ENCODE data around the gene NTN5. TPM values are rescaled to one million over a fixed set of nuclear protein-coding genes. Genes with fewer than 3 reads are reported as not detected.

NTN5 gene
- total and polyA plus RNA-seq, 9 of the 15 experiments (the other 6 are each of a cell fraction or from before 2014, with no cell fraction given), result not detected

DNA sequence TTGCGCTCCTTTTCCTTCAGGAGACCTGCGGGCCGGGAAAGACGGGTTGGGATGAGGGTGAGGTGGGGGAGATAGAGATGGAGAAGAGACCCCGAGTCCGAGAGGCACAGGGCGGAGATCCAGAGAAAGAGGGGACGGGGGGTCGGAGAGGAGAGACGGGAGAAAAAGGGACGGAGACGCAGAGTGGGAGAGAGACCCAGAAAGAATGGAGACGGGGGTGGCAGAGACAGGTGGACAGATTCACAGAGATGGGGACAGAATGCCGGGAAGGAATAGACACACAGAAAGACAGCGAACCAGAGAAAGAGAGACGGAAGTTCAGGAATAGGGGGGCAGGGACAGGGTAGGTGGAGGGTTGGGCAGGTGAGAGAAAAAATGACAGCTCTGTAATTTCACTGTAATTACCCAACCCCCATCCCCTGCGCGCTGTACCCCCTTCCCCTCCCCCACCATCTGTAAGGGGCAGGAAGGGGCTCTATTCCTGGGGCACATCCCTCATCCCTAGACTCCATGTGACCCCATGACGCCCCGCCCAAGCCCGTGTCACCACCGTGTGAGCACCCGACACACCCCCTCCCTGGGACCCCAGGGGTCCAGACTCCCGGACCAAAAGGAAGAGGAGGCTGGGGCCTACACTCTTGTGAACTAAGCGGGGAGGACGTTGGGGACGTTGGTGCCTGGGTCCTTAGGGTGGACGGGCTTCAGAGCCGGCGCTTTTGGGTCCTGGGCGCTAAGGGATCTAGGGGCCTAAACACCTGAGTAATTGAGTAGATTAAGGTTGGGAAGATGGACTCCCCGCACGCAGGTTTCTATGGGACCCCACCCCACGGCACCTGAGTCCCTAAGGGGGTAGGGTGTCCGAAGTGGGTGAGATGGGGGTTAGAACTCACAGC, 36.6 kb downstream of the NTN5 start:
- ATAC-seq (no peak), FAIRE-seq (no peak), DNase-seq (ENCODE audit: extremely low read depth in 1 of 4, low spot score in 3 of 4) (no peak)
- Histone ChIP-seq H3K9me1 (ENCODE audit: control insufficient read depth, insufficient read depth, low read length) (peaks cover 4% of the 10 kb centered on the region), H3K27me3 (ENCODE audit: control insufficient read depth in 2 of 2, insufficient read depth in 2 of 2, low read length in 2 of 2) (no peaks in the 10 kb centered on the region), H3K4me2 (ENCODE audit: insufficient read depth, low read length) (peak overlapping the region; percentile 100), H3K27ac (ENCODE audit: extremely low read depth, low read depth, low read length) (peak overlapping the region; percentile 56; the same call in 1 of the 3 replicates), H4K20me1 (replicated peaks; ENCODE audit: control insufficient read depth, insufficient read depth, low read length) (0 out of 2 replicates have a peak, but pooled peaks cover 4% of the 10 kb centered on the region), H3K9ac (ENCODE audit: insufficient read depth in 1 of 2, low read depth in 2 of 2, low read length in 2 of 2) (peak overlapping the region; percentile 56 to 90; a peak in 3 of 4 replicates), H3K4me1 (replicated peaks in 1 of 2; ENCODE audit: control insufficient read depth in 2 of 2, insufficient read depth in 2 of 2, low read length in 2 of 2) (peaks cover 47 to 77% of the 10 kb centered on the region in 2 experiments), H3K36me3 (ENCODE audit: control insufficient read depth, insufficient read depth, low read length) (no peaks in the 10 kb centered on the region; the same call in 2 of the 3 replicates), H3K9me3 (replicated peaks; ENCODE audit: control insufficient read depth, insufficient read depth, low read depth, low read length) (no peaks in the 10 kb centered on the region), H3K79me2 (ENCODE audit: control insufficient read depth, insufficient read depth, low read length) (peaks cover 27% of the 10 kb centered on the region; the same call in 2 of the 3 replicates), H3K4me3 (peak overlapping the region; percentile 51), H2AFZ (ENCODE audit: low read depth, low read length) (0 out of 2 replicates have a peak overlapping the region, but pooled peaks have one; percentile 56)
- no TSS peak for BruUV-seq (replicated peaks)
- in situ Hi-C loops (cut with MboI) (no loop called here), intact Hi-C loops (cut with micrococcal nuclease) (no loop called here)
- 3% methylated on average over 25 of the region's 35 CpGs for WGBS (ENCODE audit: insufficient coverage, low coverage, missing lambda C conversion rate)
- ChIA-PET CTCF (ENCODE audit: low intra/inter-chr PET ratio) (no interaction called here), POLR2A (interaction anchor here (0.6 to 1.9 kb wide), 5 partner anchors 11 to 141 kb away, joined by 3 to 9 read pairs (median 3); partner anchors contain the start of genes RPL18 and SPHK2)
- TF ChIP-seq, protein P1, sequence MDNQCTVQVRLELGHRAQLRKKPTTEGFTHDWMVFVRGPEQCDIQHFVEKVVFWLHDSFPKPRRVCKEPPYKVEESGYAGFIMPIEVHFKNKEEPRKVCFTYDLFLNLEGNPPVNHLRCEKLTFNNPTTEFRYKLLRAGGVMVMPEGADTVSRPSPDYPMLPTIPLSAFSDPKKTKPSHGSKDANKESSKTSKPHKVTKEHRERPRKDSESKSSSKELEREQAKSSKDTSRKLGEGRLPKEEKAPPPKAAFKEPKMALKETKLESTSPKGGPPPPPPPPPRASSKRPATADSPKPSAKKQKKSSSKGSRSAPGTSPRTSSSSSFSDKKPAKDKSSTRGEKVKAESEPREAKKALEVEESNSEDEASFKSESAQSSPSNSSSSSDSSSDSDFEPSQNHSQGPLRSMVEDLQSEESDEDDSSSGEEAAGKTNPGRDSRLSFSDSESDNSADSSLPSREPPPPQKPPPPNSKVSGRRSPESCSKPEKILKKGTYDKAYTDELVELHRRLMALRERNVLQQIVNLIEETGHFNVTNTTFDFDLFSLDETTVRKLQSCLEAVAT (IDR thresholded peaks at IDR 0.05), result 0 out of 4 replicates have a peak, but pooled peaks have one; percentile 13 to 51
- TF ChIP-seq ZBTB17 (CRISPR knock-in tag; IDR thresholded peaks at IDR 0.05), result no peak
- TF ChIP-seq DACH1 (IDR thresholded peaks at IDR 0.05; ENCODE audit: partially characterized antibody), result no peak
- TF ChIP-seq CC2D1A (IDR thresholded peaks at IDR 0.05), result 0 out of 2 replicates have a peak, but pooled peaks have one; percentile 26
- TF ChIP-seq PURB (CRISPR knock-in tag; IDR thresholded peaks at IDR 0.05; ENCODE audit: low read depth), result no peak
- TF ChIP-seq, protein P2, sequence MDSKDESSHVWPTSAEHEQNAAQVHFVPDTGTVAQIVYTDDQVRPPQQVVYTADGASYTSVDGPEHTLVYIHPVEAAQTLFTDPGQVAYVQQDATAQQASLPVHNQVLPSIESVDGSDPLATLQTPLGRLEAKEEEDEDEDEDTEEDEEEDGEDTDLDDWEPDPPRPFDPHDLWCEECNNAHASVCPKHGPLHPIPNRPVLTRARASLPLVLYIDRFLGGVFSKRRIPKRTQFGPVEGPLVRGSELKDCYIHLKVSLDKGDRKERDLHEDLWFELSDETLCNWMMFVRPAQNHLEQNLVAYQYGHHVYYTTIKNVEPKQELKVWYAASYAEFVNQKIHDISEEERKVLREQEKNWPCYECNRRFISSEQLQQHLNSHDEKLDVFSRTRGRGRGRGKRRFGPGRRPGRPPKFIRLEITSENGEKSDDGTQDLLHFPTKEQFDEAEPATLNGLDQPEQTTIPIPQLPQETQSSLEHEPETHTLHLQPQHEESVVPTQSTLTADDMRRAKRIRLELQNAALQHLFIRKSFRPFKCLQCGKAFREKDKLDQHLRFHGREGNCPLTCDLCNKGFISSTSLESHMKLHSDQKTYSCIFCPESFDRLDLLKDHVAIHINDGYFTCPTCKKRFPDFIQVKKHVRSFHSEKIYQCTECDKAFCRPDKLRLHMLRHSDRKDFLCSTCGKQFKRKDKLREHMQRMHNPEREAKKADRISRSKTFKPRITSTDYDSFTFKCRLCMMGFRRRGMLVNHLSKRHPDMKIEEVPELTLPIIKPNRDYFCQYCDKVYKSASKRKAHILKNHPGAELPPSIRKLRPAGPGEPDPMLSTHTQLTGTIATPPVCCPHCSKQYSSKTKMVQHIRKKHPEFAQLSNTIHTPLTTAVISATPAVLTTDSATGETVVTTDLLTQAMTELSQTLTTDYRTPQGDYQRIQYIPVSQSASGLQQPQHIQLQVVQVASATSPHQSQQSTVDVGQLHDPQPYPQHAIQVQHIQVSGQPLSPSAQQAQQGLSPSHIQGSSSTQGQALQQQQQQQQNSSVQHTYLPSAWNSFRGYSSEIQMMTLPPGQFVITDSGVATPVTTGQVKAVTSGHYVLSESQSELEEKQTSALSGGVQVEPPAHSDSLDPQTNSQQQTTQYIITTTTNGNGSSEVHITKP (IDR thresholded peaks at IDR 0.05; ENCODE audit: partially characterized antibody), result peak; percentile 24
- TF ChIP-seq ZNF316 (IDR thresholded peaks at IDR 0.05), result peak; percentile 35; the same call in 1 of the 2 replicates
- TF ChIP-seq SIN3A (IDR thresholded peaks at IDR 0.05; ENCODE audit: borderline replicate concordance in 2 of 2, control insufficient read depth in 1 of 2, low read depth in 2 of 2, low read length in 2 of 2), result no peak
- 0 out of 2 replicates have a peak, but pooled peaks have one; percentile 59 for TF ChIP-seq OTX1 (CRISPR knock-in tag; IDR thresholded peaks at IDR 0.05)
- TF ChIP-seq, protein P3, sequence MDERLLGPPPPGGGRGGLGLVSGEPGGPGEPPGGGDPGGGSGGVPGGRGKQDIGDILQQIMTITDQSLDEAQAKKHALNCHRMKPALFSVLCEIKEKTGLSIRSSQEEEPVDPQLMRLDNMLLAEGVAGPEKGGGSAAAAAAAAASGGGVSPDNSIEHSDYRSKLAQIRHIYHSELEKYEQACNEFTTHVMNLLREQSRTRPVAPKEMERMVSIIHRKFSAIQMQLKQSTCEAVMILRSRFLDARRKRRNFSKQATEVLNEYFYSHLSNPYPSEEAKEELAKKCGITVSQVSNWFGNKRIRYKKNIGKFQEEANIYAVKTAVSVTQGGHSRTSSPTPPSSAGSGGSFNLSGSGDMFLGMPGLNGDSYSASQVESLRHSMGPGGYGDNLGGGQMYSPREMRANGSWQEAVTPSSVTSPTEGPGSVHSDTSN (CRISPR knock-in tag; IDR thresholded peaks at IDR 0.05; ENCODE audit: low read depth), result no peak
- TF ChIP-seq, protein P3 (tag; conservative IDR thresholded peaks at IDR 0.05; ENCODE audit: low read depth), result no peak
